Endometrial microvascular endothelial cells (primary cell): Measurements from ENCODE around the gene PCDHA9. TPM values are rescaled to one million over a fixed set of nuclear protein-coding genes. Genes with fewer than 3 reads are reported as not detected.
"Not testable (repeated sequence)": the region's sequence is repeated elsewhere in the genome, so short reads cannot be mapped to it uniquely, and the experiment has no call there.

Source experiments
- in situ Hi-C: cut with HindIII; loops from 2 replicates; pipeline ENCODE4 v1.10.0; 2017; ENCODE audit warnings: low sequenced_read_pairs, low pct_unique_long_range_greater_than_20kb; ENCODE audit errors: inconsistent ontology term
- total RNA-seq: library from RNA; depleted of rRNA; stranded (reverse); fragments of >200 nt; gene quantifications from one replicate; pipeline ENCODE4 v1.2.3, GENCODE V29; 2015; ENCODE audit errors: inconsistent ontology term

The PCDHA9 gene
- not detected for total RNA-seq

DNA sequence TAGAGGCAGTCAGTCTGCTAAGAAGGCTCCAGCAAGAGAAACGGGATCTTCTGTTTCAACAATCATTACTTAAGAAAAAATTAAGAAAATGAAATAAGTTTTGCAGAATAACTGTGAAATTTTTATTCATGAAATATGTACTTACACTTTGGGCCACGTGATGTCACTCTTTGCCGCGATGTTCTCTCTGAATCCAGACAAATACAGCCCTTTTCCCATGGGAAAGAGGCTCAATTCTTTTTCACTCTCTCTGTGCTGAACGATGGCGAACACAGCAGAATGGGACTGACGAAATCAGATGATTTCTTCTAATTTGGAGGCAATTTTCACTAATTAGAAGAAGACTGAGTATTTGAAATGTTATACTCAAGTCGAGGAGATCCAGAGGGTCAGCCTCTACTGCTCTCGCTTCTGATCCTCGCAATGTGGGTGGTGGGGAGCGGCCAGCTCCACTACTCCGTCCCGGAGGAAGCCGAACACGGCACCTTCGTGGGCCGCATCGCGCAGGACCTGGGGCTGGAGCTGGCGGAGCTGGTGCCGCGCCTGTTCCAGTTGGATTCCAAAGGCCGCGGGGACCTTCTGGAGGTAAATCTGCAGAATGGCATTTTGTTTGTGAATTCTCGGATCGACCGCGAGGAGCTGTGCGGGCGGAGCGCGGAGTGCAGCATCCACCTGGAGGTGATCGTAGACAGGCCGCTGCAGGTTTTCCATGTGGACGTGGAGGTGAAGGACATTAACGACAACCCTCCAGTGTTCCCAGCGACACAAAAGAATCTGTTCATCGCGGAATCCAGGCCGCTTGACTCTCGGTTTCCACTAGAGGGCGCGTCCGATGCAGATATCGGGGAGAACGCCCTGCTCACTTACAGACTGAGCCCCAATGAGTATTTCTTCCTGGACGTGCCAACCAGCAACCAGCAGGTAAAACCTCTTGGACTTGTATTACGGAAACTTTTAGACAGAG lies at the start of gene PCDHA9:
PCDHA9 (plus strand) TSS at position 244 of the 964 bp plus-strand sequence; CDS start at position 358, 114 bp downstream.
- in situ Hi-C loops, result not testable (repeated sequence)

- in situ Hi-C loops, result no loop called here
Observed at GRCh38 chr5:140800816-140801493, 47.2 kb upstream of the PCDHA9 start, which contains the start of gene PCDHA3. PCDHA3 (plus strand) TSS chr5:140801057.

DNA sequence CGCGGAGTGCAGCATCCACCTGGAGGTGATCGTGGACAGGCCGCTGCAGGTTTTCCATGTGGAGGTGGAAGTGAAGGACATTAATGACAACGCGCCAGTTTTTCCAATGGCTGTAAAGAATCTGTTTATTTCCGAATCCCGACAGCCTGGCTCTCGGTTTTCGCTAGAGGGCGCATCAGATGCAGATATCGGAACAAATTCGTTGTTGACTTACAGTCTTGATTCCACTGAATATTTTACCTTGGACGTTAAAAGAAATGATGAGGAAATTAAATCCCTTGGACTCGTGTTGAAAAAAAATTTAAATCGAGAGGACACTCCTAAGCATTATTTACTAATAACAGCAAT lies 46.7 kb upstream of the PCDHA9 start:
- in situ Hi-C loops, result no loop called here

DNA sequence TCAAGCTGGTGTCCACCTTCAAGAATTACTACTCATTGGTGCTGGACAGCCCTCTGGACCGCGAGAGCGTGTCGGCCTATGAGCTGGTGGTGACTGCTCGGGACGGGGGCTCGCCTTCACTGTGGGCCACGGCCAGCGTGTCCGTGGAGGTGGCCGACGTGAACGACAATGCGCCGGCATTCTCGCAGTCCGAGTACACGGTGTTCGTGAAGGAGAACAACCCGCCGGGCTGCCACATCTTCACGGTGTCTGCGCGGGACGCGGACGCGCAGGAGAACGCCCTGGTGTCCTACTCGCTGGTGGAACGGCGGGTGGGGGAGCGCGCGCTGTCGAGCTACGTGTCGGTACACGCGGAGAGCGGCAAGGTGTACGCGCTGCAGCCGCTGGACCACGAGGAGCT lies 45.8 kb upstream of the PCDHA9 start:
- in situ Hi-C loops, result not testable (repeated sequence)

GRCh38 chr5:140802781-140803271 lies 45.4 kb upstream of the PCDHA9 start:
- in situ Hi-C loops, result no loop called here

GRCh38 chr5:140806834-140807775 lies 41.1 kb upstream of the PCDHA9 start, which contains the start of gene PCDHA4:
PCDHA4 (plus strand) TSS chr5:140807068.
- in situ Hi-C loops, result no loop called here

DNA sequence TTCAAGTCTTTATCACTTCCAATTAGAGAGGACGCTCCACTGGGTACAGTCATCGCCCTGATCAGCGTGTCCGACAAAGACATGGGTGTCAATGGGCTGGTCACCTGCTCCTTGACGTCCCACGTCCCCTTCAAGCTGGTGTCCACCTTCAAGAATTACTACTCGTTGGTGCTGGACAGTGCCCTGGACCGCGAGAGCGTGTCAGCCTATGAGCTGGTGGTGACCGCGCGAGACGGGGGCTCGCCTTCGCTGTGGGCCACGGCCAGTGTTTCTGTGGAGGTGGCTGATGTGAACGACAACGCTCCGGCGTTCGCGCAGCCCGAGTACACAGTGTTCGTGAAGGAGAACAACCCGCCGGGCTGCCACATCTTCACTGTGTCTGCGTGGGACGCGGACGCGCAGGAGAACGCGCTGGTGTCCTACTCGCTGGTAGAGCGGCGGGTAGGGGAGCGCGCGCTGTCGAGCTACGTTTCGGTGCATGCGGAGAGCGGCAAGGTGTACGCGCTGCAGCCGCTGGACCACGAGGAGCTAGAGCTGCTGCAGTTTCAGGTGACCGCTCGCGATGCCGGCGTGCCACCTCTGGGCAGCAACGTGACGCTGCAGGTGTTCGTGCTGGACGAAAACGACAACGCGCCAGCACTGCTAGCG lies 39.8 kb upstream of the PCDHA9 start:
- in situ Hi-C loops, result not testable (repeated sequence)

DNA sequence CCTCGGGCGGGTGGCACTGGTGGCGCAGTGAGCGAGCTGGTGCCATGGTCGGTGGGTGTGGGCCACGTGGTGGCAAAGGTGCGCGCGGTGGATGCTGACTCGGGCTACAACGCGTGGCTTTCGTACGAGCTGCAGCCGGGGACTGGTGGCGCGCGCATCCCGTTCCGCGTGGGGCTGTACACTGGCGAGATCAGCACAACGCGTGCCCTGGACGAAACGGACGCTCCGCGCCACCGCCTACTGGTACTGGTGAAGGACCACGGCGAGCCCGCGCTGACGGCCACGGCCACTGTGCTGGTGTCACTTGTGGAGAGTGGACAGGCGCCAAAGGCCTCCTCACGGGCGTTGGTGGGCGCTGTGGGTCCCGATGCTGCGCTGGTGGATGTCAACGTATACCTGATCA lies 39.3 kb upstream of the PCDHA9 start:
- in situ Hi-C loops, result no loop called here

- in situ Hi-C loops, result no loop called here
Observed at GRCh38 chr5:140821375-140822280, 26.6 kb upstream of the PCDHA9 start, which contains the start of gene PCDHA5. PCDHA5 (plus strand) TSS chr5:140821613.

- in situ Hi-C loops, result no loop called here
Observed at GRCh38 chr5:140822281-140822629, 25.9 kb upstream of the PCDHA9 start.

DNA sequence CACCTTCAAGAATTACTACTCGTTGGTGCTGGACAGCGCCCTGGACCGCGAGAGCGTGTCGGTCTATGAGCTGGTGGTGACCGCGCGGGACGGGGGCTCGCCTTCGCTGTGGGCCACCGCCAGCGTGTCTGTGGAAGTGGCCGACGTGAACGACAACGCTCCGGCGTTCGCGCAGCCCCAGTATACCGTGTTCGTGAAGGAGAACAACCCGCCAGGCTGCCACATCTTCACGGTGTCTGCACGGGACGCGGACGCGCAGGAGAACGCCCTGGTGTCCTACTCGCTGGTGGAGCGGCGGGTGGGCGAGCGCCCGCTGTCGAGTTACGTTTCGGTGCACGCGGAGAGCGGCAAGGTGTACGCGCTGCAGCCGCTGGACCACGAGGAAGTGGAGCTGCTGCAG lies 25.2 kb upstream of the PCDHA9 start:
- in situ Hi-C loops, result not testable (repeated sequence)

GRCh38 chr5:140823475-140823874 lies 24.7 kb upstream of the PCDHA9 start:
- in situ Hi-C loops, result no loop called here

- in situ Hi-C loops, result no loop called here
Observed at GRCh38 chr5:140827704-140828361, 20.3 kb upstream of the PCDHA9 start, which contains the start of gene PCDHA6. PCDHA6 (plus strand) TSS chr5:140827960; CDS start chr5:140828092, 132 bp downstream.

GRCh38 chr5:140828362-140828737 lies 19.8 kb upstream of the PCDHA9 start:
- in situ Hi-C loops, result no loop called here

- in situ Hi-C loops, result not testable (repeated sequence)
Observed at GRCh38 chr5:140829511-140830501, 18.4 kb upstream of the PCDHA9 start.

DNA sequence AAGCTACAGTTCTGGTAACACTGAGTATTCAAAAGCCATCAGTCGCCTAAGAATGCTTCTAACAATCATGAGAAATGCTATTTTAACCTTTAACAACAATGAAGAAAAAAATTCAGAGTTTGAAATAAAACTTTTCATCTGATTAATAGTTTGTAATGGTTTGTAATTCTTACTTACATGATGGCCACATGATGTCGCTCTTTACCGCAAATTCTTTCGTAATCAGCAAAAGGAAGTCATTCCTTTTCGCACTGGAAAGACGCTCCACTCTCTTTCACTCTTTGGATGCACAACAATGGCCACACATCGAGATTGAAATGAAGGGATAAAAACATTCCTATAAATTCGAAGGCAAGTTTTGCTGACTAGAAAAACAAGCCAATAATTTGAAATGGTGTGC lies 14.2 kb upstream of the PCDHA9 start, which contains the start of gene PCDHA7:
PCDHA7 (plus strand) TSS at position 277 of the 400 bp plus-strand sequence; CDS start at position 392, 115 bp downstream.
- in situ Hi-C loops, result no loop called here
